Measurements from ENCODE around the gene TOE1. TPM values are rescaled to one million over a fixed set of nuclear protein-coding genes. Genes with fewer than 3 reads are reported as not detected.
"Not testable (repeated sequence)": the region's sequence is repeated elsewhere in the genome, so short reads cannot be mapped to it uniquely, and the experiment has no call there.

TOE1 gene
- total and polyA plus RNA-seq, 9 donors = 6.7 to 16.3 (median 10.7) TPM

DNA sequence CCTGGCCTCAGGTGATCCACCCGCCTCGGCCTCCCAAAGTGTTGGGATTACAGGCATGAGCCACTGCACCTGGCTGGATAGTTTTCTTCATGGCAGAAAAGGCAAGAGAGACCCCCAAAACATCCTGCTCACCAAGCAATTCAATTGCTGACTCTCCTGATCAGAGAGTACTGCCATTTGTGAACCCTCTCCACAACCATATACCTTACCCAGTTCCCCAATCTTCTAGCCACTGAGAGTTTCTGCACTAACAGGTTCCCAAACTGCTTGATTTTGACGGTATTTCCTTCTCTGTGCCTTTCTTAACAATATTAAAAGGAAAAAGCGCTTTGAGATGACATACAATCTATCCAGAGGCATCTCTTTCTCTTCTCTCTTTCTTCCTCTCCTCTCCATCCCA is 40.2 kb downstream of the TOE1 start:
- TF ChIP-seq POLR2A (IDR thresholded peaks at IDR 0.05) (no peak), EP300 (IDR thresholded peaks at IDR 0.05) (no peak)
- TF ChIP-seq, protein P1, sequence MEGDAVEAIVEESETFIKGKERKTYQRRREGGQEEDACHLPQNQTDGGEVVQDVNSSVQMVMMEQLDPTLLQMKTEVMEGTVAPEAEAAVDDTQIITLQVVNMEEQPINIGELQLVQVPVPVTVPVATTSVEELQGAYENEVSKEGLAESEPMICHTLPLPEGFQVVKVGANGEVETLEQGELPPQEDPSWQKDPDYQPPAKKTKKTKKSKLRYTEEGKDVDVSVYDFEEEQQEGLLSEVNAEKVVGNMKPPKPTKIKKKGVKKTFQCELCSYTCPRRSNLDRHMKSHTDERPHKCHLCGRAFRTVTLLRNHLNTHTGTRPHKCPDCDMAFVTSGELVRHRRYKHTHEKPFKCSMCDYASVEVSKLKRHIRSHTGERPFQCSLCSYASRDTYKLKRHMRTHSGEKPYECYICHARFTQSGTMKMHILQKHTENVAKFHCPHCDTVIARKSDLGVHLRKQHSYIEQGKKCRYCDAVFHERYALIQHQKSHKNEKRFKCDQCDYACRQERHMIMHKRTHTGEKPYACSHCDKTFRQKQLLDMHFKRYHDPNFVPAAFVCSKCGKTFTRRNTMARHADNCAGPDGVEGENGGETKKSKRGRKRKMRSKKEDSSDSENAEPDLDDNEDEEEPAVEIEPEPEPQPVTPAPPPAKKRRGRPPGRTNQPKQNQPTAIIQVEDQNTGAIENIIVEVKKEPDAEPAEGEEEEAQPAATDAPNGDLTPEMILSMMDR (IDR thresholded peaks at IDR 0.05) = no peak
- intact Hi-C loops (cut with DNase I) = no loop called here
- WGBS, 3 donors = 90 to 92% (median 91%) methylated on average over 4 of the region's 4 CpGs
- Histone ChIP-seq H3K9me3 (no peaks in the 10 kb centered on the region), H3K4me3 (no peak overlapping the region), H3K27me3 (no peaks in the 10 kb centered on the region), H3K4me1 (ENCODE audit: insufficient read depth) (peaks cover 4% of the 10 kb centered on the region), H3K36me3 (no peaks in the 10 kb centered on the region), H3K27ac (no peak overlapping the region)
- DNase-seq = no peak

DNA sequence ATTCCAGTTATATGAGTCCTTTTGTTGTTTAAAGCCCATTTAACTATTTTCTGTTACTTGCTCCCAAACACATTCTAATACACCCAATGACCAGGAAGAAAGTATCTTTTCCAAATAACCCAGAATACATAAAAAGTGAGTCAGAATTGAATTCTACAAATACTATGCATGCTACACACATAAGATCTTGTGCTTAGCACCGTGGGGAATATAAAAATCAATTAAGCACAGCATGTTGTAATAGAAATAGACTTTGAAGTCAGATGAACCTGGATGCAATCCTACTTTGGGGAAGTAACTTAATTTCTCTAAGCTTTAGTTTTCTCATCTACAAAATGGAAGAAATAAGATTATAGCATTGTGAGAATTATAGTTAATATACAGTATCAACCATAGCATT is 40.8 kb downstream of the TOE1 start:
- H3K27ac ChIP-seq = no peak overlapping the region
- H3K4me1 ChIP-seq (ENCODE audit: insufficient read depth) = peaks cover 3% of the 10 kb centered on the region
- TF ChIP-seq, protein P1 (IDR thresholded peaks at IDR 0.05) = no peak
- TF ChIP-seq EP300 (IDR thresholded peaks at IDR 0.05) = no peak
- TF ChIP-seq POLR2A (IDR thresholded peaks at IDR 0.05) = no peak
- no peaks in the 10 kb centered on the region for H3K27me3 ChIP-seq
- intact Hi-C loops (cut with DNase I) = no loop called here
- no peak overlapping the region for H3K4me3 ChIP-seq
- DNase-seq = no peak
- no peaks in the 10 kb centered on the region for H3K36me3 ChIP-seq
- H3K9me3 ChIP-seq = no peaks in the 10 kb centered on the region
- 83 to 91% (median 85%) methylated on average over 1 of the region's 1 CpG for WGBS, 3 donors

GRCh38 chr1:45381243-45381642 is 41.3 kb downstream of the TOE1 start:
- intact Hi-C loops (cut with DNase I) = no loop called here

GRCh38 chr1:45383191-45383590 is 43.2 kb downstream of the TOE1 start:
- TF ChIP-seq EP300 (IDR thresholded peaks at IDR 0.05) = no peak
- TF ChIP-seq, protein P1 (IDR thresholded peaks at IDR 0.05) = no peak
- no peak for TF ChIP-seq POLR2A (IDR thresholded peaks at IDR 0.05)
- no peak for DNase-seq
- 80 to 84% (median 83%) methylated on average over 1 of the region's 1 CpG for WGBS, 3 donors
- H3K27ac ChIP-seq = no peak overlapping the region
- no peaks in the 10 kb centered on the region for H3K36me3 ChIP-seq
- H3K9me3 ChIP-seq = no peaks in the 10 kb centered on the region
- no peak overlapping the region for H3K4me3 ChIP-seq
- H3K27me3 ChIP-seq = no peaks in the 10 kb centered on the region
- intact Hi-C loops (cut with DNase I) = no loop called here
- H3K4me1 ChIP-seq (ENCODE audit: insufficient read depth) = no peaks in the 10 kb centered on the region

More at GRCh38 chr1:45381243-45381642, 41.3 kb downstream of the TOE1 start:
- Histone ChIP-seq H3K27ac (no peak overlapping the region), H3K27me3 (no peaks in the 10 kb centered on the region), H3K4me1 (ENCODE audit: insufficient read depth) (peaks cover 1% of the 10 kb centered on the region), H3K36me3 (no peaks in the 10 kb centered on the region), H3K9me3 (no peaks in the 10 kb centered on the region), H3K4me3 (no peak overlapping the region)
- DNase-seq = no peak
- 94 to 97% (median 95%) methylated on average over 2 of the region's 2 CpGs for WGBS, 3 donors
- TF ChIP-seq, protein P1 (IDR thresholded peaks at IDR 0.05) = no peak
- TF ChIP-seq POLR2A (IDR thresholded peaks at IDR 0.05) = no peak
- TF ChIP-seq EP300 (IDR thresholded peaks at IDR 0.05) = no peak

- H3K4me3 ChIP-seq; DNase-seq; H3K36me3 ChIP-seq; intact Hi-C loops (cut with DNase I); H3K4me1 ChIP-seq (ENCODE audit: insufficient read depth); H3K27me3 ChIP-seq; H3K27ac ChIP-seq; H3K9me3 ChIP-seq: not testable (repeated sequence)
- WGBS, 3 donors = 88 to 93% (median 92%) methylated on average over 4 of the region's 4 CpGs
Observed at GRCh38 chr1:45384213-45384612, 44.2 kb downstream of the TOE1 start.
